Esophagus muscularis mucosa (tissue), 4 donors: ENCODE results near the gene GBGT1. TPM values are rescaled to one million over a fixed set of nuclear protein-coding genes. Genes with fewer than 3 reads are reported as not detected.
A peak's percentile ranks its signal among the peaks of the same experiment; 100 is the strongest.

Experiments
- DNase-seq: peaks from one replicate; pipeline ENCODE4 v3.0.0-alpha.2; 2017; ENCODE audit errors: extremely low spot score
- H3K27ac ChIP-seq, 4 donors: fragments of 200-600 bp; sonication (generic); replicated peaks in 1 of 4; 1 replicate in 3 of 4; 2 replicates in 1 of 4; pipeline ENCODE4 v1.5.1; 2016 to 2019; ENCODE audit warnings: mild to moderate bottlenecking in 1 of 4
- H3K27me3 ChIP-seq, 4 donors: fragments of 200-600 bp; sonication (generic); one replicate each; pipeline versions ENCODE4 v1.5.1 to v1.6.0; 2016 to 2019
- H3K36me3 ChIP-seq, 4 donors: fragments of 200-600 bp; sonication (generic); one replicate each; pipeline ENCODE4 v1.5.1; 2016 to 2019
- H3K4me1 ChIP-seq, 4 donors: fragments of 200-600 bp; sonication (generic); one replicate each; pipeline ENCODE4 v1.5.1; 2016 to 2019
- H3K4me3 ChIP-seq, 4 donors: fragments of 200-600 bp; sonication (generic); 1 replicate in 2 of 4; 2 replicates in 2 of 4; pipeline ENCODE4 v1.5.1; 2016 to 2019; ENCODE audit warnings: mild to moderate bottlenecking in 4 of 4, moderate library complexity in 1 of 4
- H3K9me3 ChIP-seq, 4 donors: fragments of 200-600 bp; sonication (generic); 1 replicate in 3 of 4; 2 replicates in 1 of 4; pipeline ENCODE4 v1.5.1; 2016 to 2019
- CTCF ChIP-seq, 3 experiments: fragments of 200-600 bp in 2 of 3; fragments of 450-650 bp in 1 of 3; sonication (generic) in 2 of 3; IDR thresholded peaks; one replicate each; pipeline ENCODE4 v1.5.1; 2017 to 2019; ENCODE audit warnings: antibody characterized with exemption in 3 of 3, mild to moderate bottlenecking in 2 of 3, moderate library complexity in 1 of 3
- EP300 ChIP-seq: sonication (generic); formaldehyde crosslinking; IDR thresholded peaks from one replicate; pipeline ENCODE4 v1.6.1; 2017; ENCODE audit warnings: antibody characterized with exemption
- POLR2AphosphoS5 ChIP-seq, 2 donors: sonication (generic); formaldehyde crosslinking; IDR thresholded peaks; one replicate each; pipeline ENCODE4 v1.6.1; 2017; ENCODE audit warnings: antibody characterized with exemption in 2 of 2
- WGBS: methylation state at CpG from one replicate; pipeline ENCODE4 v1.1.5; 2018; 5-methylcytosine and 5-hydroxymethylcytosine counted together
- intact Hi-C: fragments of 100-400 bp; cut with DNase I; formaldehyde crosslinking; loops from one replicate; pipeline ENCODE4 v1.15.1; 2023
- total RNA-seq, 4 donors: library from RNA; depleted of rRNA; stranded (reverse); fragments of >200 nt; gene quantifications; one replicate each; pipeline versions ENCODE4 v1.1.0 to v1.2.1, GENCODE V29; 2016

The GBGT1 gene
- total RNA-seq, 4 donors from 2014 or later = 15.9 to 19.1 (median 17.5) TPM

DNA sequence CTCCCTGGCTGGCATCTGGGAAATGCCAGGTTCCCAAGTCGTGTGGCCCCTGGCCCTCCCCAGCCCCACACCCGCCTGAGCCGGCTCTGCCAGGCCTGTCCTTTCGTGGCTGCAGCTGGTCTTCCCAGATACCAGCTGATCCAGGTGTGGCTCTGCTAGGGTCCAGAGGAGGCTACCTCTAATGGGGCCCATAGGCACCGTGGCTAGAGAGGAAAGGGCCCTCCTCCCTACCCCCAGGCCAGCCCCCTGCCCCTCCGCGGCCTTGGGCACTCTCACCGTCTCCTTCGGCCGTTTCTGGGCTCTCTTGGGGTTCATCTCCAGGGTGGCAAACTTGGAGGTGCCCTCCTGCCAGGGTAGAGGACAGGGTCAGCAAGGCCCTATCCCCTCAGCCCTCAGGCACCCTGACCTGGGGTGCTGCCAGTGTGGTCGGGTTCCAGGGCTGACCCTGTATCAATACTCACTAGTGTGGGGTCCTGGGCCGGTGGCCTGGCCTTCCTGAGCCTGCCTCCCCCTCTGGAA is 59.7 kb downstream of the GBGT1 start:
- 77% methylated on average over 8 of the region's 12 CpGs for WGBS
- H3K9me3 ChIP-seq = no peaks in the 10 kb centered on the region
- no peak overlapping the region for H3K4me3 ChIP-seq
- no peaks in the 10 kb centered on the region for H3K27me3 ChIP-seq
- H3K36me3 ChIP-seq = peaks cover 79 to 100% (median 97%) of the 10 kb centered on the region in 4 donors
- peaks cover 0 to 5% (median 2%) of the 10 kb centered on the region in 4 donors for H3K4me1 ChIP-seq
- DNase-seq = no peak
- no peak for TF ChIP-seq CTCF (IDR thresholded peaks at IDR 0.05)
- no peak for TF ChIP-seq EP300
- intact Hi-C loops = loop anchor here (1.0 to 10.0 kb wide), 2 partner anchors 40 to 231 kb away; partner anchors contain the start of gene SURF6
- H3K27ac ChIP-seq = no peak overlapping the region

GRCh38 chr9:133103183-133103986 is 60.3 kb downstream of the GBGT1 start:
- intact Hi-C loops = loop anchor here (1.0 to 10.0 kb wide), 2 partner anchors 41 to 231 kb away; partner anchors contain the start of gene SURF6
- no peak overlapping the region for H3K27ac ChIP-seq
- peaks cover 0 to 5% (median 2%) of the 10 kb centered on the region in 4 donors for H3K4me1 ChIP-seq
- H3K36me3 ChIP-seq = peaks cover 80 to 100% (median 97%) of the 10 kb centered on the region in 4 donors
- H3K4me3 ChIP-seq = no peak overlapping the region
- H3K9me3 ChIP-seq = no peaks in the 10 kb centered on the region
- WGBS = 60% methylated on average over 5 of the region's 14 CpGs
- H3K27me3 ChIP-seq = no peaks in the 10 kb centered on the region
- TF ChIP-seq POLR2AphosphoS5 (IDR thresholded peaks at IDR 0.05) (peak; percentile 15 to 69), CTCF (IDR thresholded peaks at IDR 0.05) (peak; percentile 96 to 97 (median 97)), EP300 (no peak)
- no peak for DNase-seq

Other genes starting within 250 kb of the GBGT1 start
- 10 to 100 TPM; 25.0 to 36.9 (median 30.6) TPM for gene TSC1, start 219.3 kb downstream of the GBGT1 start, total RNA-seq
- under 1 TPM in 1 of 4 donors, not detected in 3; 0.17 TPM for gene GFI1B, start 185.2 kb downstream of the GBGT1 start, total RNA-seq
- gene GTF3C5, start 132.9 kb downstream of the GBGT1 start, total RNA-seq = 10 to 100 TPM; 38.9 to 58.1 (median 42.4) TPM
- under 1 TPM; 0.17 to 0.42 (median 0.21) TPM for gene CEL, start 101.9 kb downstream of the GBGT1 start, total RNA-seq
- gene RALGDS, start 42.7 kb downstream of the GBGT1 start, total RNA-seq = 10 to 100 TPM; 48.6 to 67.4 (median 54.8) TPM
- gene OBP2B, start 45.3 kb upstream of the GBGT1 start, total RNA-seq = not detected
- 1 to 10 TPM in 2 of 4 donors, under 1 TPM in 2; 0.33 to 3.8 (median 1.2) TPM for gene ABO, start 111.3 kb upstream of the GBGT1 start, total RNA-seq
- 10 to 100 TPM; 15.0 to 36.2 (median 27.5) TPM for gene SURF6, start 172.3 kb upstream of the GBGT1 start, total RNA-seq
- gene MED22, start 184.2 kb upstream of the GBGT1 start, total RNA-seq = 10 to 100 TPM; 20.0 to 44.6 (median 35.5) TPM
- 1,000 to 10,000 TPM; 1,466 to 2,142 (median 1,771) TPM for gene RPL7A, start 184.3 kb upstream of the GBGT1 start, total RNA-seq
- gene SURF1, start 192.6 kb upstream of the GBGT1 start, total RNA-seq = 10 to 100 TPM; 50.4 to 86.4 (median 69.2) TPM
- gene SURF2, start 192.6 kb upstream of the GBGT1 start, total RNA-seq = 10 to 100 TPM; 16.1 to 36.4 (median 28.7) TPM
- gene SURF4, start 212.1 kb upstream of the GBGT1 start, total RNA-seq = 100 to 1,000 TPM in 3 of 4 donors, 10 to 100 TPM in 1; 83.9 to 139 (median 127) TPM
- gene STKLD1, start 212.5 kb upstream of the GBGT1 start, total RNA-seq = 1 to 10 TPM in 2 of 4 donors, under 1 TPM in 1, not detected in 1; 0.26 to 2.1 (median 1.0) TPM